HEK293 (cell line): Measurements from ENCODE around the gene PACS1.

ENCODE experiments used
- CTCF ChIA-PET: fragments of 350-600 bp; formaldehyde crosslinking; extraction: SDS; loops from one replicate; lab custom pipeline; 2021; ENCODE audit warnings: antibody characterized with exemption; lab: Yijun Ruan, JAX
- POLR2A ChIA-PET: fragments of 300-600 bp; formaldehyde crosslinking; extraction: SDS; loops from one replicate; lab custom pipeline; 2020; ENCODE audit warnings: antibody characterized with exemption, inconsistent platforms; lab: Yijun Ruan, JAX
- H3K27ac ChIP-seq: fragments of 200-500 bp; sonication (Bioruptor generic); 2 replicates; pipeline ENCODE4 v1.5.1; 2014; ENCODE audit warnings: low read depth, low read length, control low read depth, inconsistent platforms; ENCODE audit errors: extremely low read depth
- H3K36me3 ChIP-seq, 2 experiments: fragments of 200-500 bp in 1 of 2; sonication (Bioruptor generic) in 1 of 2; 1 replicate in 1 of 2; 2 replicates in 1 of 2; pipeline ENCODE4 v1.5.1; 2014 to 2017; ENCODE audit warnings: inconsistent platforms in 2 of 2, low read length in 2 of 2; ENCODE audit not compliant: control insufficient read depth in 2 of 2, insufficient read depth in 1 of 2
- H3K4me1 ChIP-seq: fragments of 200-500 bp; sonication (Bioruptor generic); 2 replicates; pipeline ENCODE4 v1.5.1; 2014; ENCODE audit warnings: mild to moderate bottlenecking, low read length, inconsistent platforms; ENCODE audit not compliant: control insufficient read depth, insufficient read depth
- H3K4me3 ChIP-seq: 2 replicates; pipeline ENCODE4 v1.5.1; 2011; ENCODE audit warnings: low read depth, mild to moderate bottlenecking, control low read depth, low read length, moderate library complexity
- H3K9me3 ChIP-seq: fragments of 200-500 bp; sonication (Bioruptor generic); 2 replicates; pipeline ENCODE4 v1.5.1; 2014; ENCODE audit warnings: low read depth, low read length, inconsistent platforms; ENCODE audit not compliant: control insufficient read depth, insufficient read depth
- HOXC10 ChIP-seq: sonication (generic); formaldehyde crosslinking; IDR thresholded peaks from 2 replicates; pipeline ENCODE4 v1.8.1; 2023; ENCODE audit warnings: mild to moderate bottlenecking, missing genetic modification reagents
- RBAK ChIP-seq: fragments of 450-650 bp; formaldehyde crosslinking; IDR thresholded peaks from 2 replicates; pipeline ENCODE4 v1.5.1; 2016; ENCODE audit warnings: missing biosample characterization, missing genetic modification characterization
- ZFP3 ChIP-seq: fragments of 450-650 bp; formaldehyde crosslinking; IDR thresholded peaks from 2 replicates; pipeline ENCODE4 v1.5.1; 2016; ENCODE audit warnings: low read depth, missing biosample characterization, missing genetic modification characterization
- ZFP69B ChIP-seq: fragments of 450-650 bp; formaldehyde crosslinking; IDR thresholded peaks from 2 replicates; pipeline ENCODE4 v1.5.1; 2016; ENCODE audit warnings: missing biosample characterization, missing genetic modification characterization
- ZNF10 ChIP-seq: fragments of 450-650 bp; formaldehyde crosslinking; IDR thresholded peaks from 2 replicates; pipeline ENCODE4 v1.5.1; 2017; ENCODE audit warnings: missing biosample characterization, missing genetic modification characterization
- ZNF174 ChIP-seq: fragments of 450-650 bp; formaldehyde crosslinking; IDR thresholded peaks from 2 replicates; pipeline ENCODE4 v1.5.0; 2017; ENCODE audit warnings: missing biosample characterization, mild to moderate bottlenecking, missing genetic modification characterization
- ZNF214 ChIP-seq: fragments of 450-650 bp; formaldehyde crosslinking; IDR thresholded peaks from 2 replicates; pipeline ENCODE4 v1.5.1; 2017; ENCODE audit warnings: missing biosample characterization, mild to moderate bottlenecking, missing genetic modification characterization, borderline replicate concordance
- ZNF23 ChIP-seq: fragments of 450-650 bp; formaldehyde crosslinking; IDR thresholded peaks from 2 replicates; pipeline ENCODE4 v1.5.1; 2016; ENCODE audit warnings: missing biosample characterization, missing genetic modification characterization, borderline replicate concordance
- ZNF248 ChIP-seq: fragments of 450-650 bp; formaldehyde crosslinking; IDR thresholded peaks from 2 replicates; pipeline ENCODE4 v1.5.1; 2017; ENCODE audit warnings: missing biosample characterization, missing genetic modification characterization
- ZNF341 ChIP-seq: fragments of 450-650 bp; formaldehyde crosslinking; IDR thresholded peaks from 2 replicates; pipeline ENCODE4; 2016; ENCODE audit warnings: low read depth, missing biosample characterization, missing genetic modification characterization
- ZNF624 ChIP-seq: fragments of 450-650 bp; formaldehyde crosslinking; IDR thresholded peaks from 2 replicates; pipeline ENCODE4 v1.5.1; 2017; ENCODE audit warnings: missing biosample characterization, missing genetic modification characterization
- ZNF791 ChIP-seq: fragments of 450-650 bp; formaldehyde crosslinking; IDR thresholded peaks from 2 replicates; pipeline ENCODE4 v1.5.1; 2016; ENCODE audit warnings: missing biosample characterization, missing genetic modification characterization
- ZNF837 ChIP-seq: fragments of 450-650 bp; formaldehyde crosslinking; IDR thresholded peaks from 2 replicates; pipeline ENCODE4 v1.5.1; 2016; ENCODE audit warnings: missing biosample characterization, missing genetic modification characterization
- ZXDB ChIP-seq: fragments of 450-650 bp; formaldehyde crosslinking; IDR thresholded peaks from 2 replicates; pipeline ENCODE4 v1.5.1; 2016; ENCODE audit warnings: missing biosample characterization, missing genetic modification characterization
- TF ChIP-seq, protein P1 (sequence below): fragments of 450-650 bp; formaldehyde crosslinking; IDR thresholded peaks from 2 replicates; pipeline ENCODE4 v1.5.1; 2016; ENCODE audit warnings: missing biosample characterization, missing genetic modification characterization
- TF ChIP-seq, protein P2 (sequence below): fragments of 450-650 bp; formaldehyde crosslinking; IDR thresholded peaks from 2 replicates; pipeline ENCODE4 v1.5.1; 2016; ENCODE audit warnings: missing biosample characterization, missing genetic modification characterization
- TF ChIP-seq, protein P3 (sequence below): fragments of 450-650 bp; formaldehyde crosslinking; IDR thresholded peaks from 2 replicates; pipeline ENCODE4 v1.5.1; 2016; ENCODE audit warnings: missing biosample characterization, missing genetic modification characterization, borderline replicate concordance
- TF ChIP-seq, protein P4 (sequence below): fragments of 450-650 bp; formaldehyde crosslinking; IDR thresholded peaks from 2 replicates; pipeline ENCODE4 v1.5.1; 2016; ENCODE audit warnings: missing biosample characterization, missing genetic modification characterization
- TF ChIP-seq, protein P5 (sequence below): fragments of 450-650 bp; formaldehyde crosslinking; optimal IDR thresholded peaks from 2 replicates; pipeline ENCODE3; 2016; ENCODE audit warnings: missing biosample characterization, mild to moderate bottlenecking, missing genetic modification characterization

The PACS1 gene

DNA sequence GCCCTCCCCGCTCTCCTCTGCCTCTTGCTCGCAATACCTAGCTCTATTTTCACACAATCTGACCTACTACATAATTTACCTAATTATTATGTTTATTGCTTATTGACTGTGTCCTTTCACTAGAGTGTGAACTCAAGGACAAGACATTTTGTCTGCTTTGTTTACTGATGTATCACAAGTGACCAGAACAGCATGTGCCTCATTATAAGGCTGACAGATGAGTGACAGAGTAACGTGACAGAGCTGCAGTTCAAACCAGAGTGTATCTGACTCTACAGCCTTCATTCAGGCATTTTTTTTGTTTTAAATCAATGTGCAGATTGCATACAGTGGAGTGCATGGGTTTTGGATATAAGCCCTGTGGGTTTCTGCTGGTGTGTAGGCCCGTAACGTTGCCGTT is 116.4 kb downstream of the PACS1 start:
- no peaks in the 10 kb centered on the region for H3K4me1 ChIP-seq
- ChIA-PET POLR2A (interaction anchor here (0.5 kb wide), 1 partner anchor 373 kb away, joined by 5 read pairs; no protein-coding TSS in a partner anchor), CTCF (interaction anchor here (0.6 to 2.5 kb wide), 2 partner anchors 36 to 164 kb away, joined by 4 to 8 read pairs; no protein-coding TSS in a partner anchor)
- no peak overlapping the region for H3K4me3 ChIP-seq
- H3K27ac ChIP-seq = no peak overlapping the region
- H3K36me3 ChIP-seq = no peaks in the 10 kb centered on the region
- TF ChIP-seq ZNF791 (tag by site-specific recombination) = no peak
- TF ChIP-seq RBAK (tag by site-specific recombination) = no peak
- no peak for TF ChIP-seq ZNF248 (tag by site-specific recombination)
- TF ChIP-seq ZNF174 = no peak
- TF ChIP-seq ZFP69B (tag by site-specific recombination) = no peak
- TF ChIP-seq, protein P1, sequence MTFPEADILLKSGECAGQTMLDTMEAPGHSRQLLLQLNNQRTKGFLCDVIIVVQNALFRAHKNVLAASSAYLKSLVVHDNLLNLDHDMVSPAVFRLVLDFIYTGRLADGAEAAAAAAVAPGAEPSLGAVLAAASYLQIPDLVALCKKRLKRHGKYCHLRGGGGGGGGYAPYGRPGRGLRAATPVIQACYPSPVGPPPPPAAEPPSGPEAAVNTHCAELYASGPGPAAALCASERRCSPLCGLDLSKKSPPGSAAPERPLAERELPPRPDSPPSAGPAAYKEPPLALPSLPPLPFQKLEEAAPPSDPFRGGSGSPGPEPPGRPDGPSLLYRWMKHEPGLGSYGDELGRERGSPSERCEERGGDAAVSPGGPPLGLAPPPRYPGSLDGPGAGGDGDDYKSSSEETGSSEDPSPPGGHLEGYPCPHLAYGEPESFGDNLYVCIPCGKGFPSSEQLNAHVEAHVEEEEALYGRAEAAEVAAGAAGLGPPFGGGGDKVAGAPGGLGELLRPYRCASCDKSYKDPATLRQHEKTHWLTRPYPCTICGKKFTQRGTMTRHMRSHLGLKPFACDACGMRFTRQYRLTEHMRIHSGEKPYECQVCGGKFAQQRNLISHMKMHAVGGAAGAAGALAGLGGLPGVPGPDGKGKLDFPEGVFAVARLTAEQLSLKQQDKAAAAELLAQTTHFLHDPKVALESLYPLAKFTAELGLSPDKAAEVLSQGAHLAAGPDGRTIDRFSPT (tag by site-specific recombination) = no peak
- TF ChIP-seq ZNF341 (tag by site-specific recombination) = no peak
- TF ChIP-seq ZNF837 = no peak
- TF ChIP-seq, protein P2, sequence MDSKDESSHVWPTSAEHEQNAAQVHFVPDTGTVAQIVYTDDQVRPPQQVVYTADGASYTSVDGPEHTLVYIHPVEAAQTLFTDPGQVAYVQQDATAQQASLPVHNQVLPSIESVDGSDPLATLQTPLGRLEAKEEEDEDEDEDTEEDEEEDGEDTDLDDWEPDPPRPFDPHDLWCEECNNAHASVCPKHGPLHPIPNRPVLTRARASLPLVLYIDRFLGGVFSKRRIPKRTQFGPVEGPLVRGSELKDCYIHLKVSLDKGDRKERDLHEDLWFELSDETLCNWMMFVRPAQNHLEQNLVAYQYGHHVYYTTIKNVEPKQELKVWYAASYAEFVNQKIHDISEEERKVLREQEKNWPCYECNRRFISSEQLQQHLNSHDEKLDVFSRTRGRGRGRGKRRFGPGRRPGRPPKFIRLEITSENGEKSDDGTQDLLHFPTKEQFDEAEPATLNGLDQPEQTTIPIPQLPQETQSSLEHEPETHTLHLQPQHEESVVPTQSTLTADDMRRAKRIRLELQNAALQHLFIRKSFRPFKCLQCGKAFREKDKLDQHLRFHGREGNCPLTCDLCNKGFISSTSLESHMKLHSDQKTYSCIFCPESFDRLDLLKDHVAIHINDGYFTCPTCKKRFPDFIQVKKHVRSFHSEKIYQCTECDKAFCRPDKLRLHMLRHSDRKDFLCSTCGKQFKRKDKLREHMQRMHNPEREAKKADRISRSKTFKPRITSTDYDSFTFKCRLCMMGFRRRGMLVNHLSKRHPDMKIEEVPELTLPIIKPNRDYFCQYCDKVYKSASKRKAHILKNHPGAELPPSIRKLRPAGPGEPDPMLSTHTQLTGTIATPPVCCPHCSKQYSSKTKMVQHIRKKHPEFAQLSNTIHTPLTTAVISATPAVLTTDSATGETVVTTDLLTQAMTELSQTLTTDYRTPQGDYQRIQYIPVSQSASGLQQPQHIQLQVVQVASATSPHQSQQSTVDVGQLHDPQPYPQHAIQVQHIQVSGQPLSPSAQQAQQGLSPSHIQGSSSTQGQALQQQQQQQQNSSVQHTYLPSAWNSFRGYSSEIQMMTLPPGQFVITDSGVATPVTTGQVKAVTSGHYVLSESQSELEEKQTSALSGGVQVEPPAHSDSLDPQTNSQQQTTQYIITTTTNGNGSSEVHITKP (tag by site-specific recombination) = no peak
- no peak for TF ChIP-seq ZNF23 (tag by site-specific recombination)
- TF ChIP-seq, protein P3, sequence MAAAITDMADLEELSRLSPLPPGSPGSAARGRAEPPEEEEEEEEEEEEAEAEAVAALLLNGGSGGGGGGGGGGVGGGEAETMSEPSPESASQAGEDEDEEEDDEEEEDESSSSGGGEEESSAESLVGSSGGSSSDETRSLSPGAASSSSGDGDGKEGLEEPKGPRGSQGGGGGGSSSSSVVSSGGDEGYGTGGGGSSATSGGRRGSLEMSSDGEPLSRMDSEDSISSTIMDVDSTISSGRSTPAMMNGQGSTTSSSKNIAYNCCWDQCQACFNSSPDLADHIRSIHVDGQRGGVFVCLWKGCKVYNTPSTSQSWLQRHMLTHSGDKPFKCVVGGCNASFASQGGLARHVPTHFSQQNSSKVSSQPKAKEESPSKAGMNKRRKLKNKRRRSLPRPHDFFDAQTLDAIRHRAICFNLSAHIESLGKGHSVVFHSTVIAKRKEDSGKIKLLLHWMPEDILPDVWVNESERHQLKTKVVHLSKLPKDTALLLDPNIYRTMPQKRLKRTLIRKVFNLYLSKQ (tag by site-specific recombination) = no peak
- TF ChIP-seq, protein P4, sequence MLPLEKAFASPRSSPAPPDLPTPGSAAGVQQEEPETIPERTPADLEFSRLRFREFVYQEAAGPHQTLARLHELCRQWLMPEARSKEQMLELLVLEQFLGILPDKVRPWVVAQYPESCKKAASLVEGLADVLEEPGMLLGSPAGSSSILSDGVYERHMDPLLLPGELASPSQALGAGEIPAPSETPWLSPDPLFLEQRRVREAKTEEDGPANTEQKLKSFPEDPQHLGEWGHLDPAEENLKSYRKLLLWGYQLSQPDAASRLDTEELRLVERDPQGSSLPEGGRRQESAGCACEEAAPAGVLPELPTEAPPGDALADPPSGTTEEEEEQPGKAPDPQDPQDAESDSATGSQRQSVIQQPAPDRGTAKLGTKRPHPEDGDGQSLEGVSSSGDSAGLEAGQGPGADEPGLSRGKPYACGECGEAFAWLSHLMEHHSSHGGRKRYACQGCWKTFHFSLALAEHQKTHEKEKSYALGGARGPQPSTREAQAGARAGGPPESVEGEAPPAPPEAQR (tag by site-specific recombination) = no peak
- TF ChIP-seq ZFP3 (tag by site-specific recombination) = no peak
- TF ChIP-seq, protein P5, sequence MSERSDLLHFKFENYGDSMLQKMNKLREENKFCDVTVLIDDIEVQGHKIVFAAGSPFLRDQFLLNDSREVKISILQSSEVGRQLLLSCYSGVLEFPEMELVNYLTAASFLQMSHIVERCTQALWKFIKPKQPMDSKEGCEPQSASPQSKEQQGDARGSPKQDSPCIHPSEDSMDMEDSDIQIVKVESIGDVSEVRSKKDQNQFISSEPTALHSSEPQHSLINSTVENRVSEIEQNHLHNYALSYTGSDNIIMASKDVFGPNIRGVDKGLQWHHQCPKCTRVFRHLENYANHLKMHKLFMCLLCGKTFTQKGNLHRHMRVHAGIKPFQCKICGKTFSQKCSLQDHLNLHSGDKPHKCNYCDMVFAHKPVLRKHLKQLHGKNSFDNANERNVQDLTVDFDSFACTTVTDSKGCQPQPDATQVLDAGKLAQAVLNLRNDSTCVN (tag by site-specific recombination) = no peak
- TF ChIP-seq HOXC10 = no peak
- TF ChIP-seq ZNF624 (tag by site-specific recombination) = no peak
- no peak for TF ChIP-seq ZNF10 (tag by site-specific recombination)
- no peak for TF ChIP-seq ZNF214 (tag by site-specific recombination)
- no peak for TF ChIP-seq ZXDB (tag by site-specific recombination)
- no peaks in the 10 kb centered on the region for H3K9me3 ChIP-seq
